GM18517 (cell line): ENCODE measurements around the gene PDE3A.
"Not testable (repeated sequence)": the region's sequence is repeated elsewhere in the genome, so short reads cannot be mapped to it uniquely, and the experiment has no call there.

Experiments
- ATAC-seq: cut with Tn5 transposase; IDR thresholded peaks from one replicate; pipeline ENCODE4 v1.9.1; 2021; ENCODE audit warnings: mild to moderate bottlenecking, moderate library complexity; ENCODE audit not compliant: unreplicated experiment

Gene PDE3A

GRCh38 chr12:20372326-20373096 is 4.2 kb downstream of the PDE3A start:
- ATAC-seq, result no peak

- ATAC-seq, result no peak
Measured at GRCh38 chr12:20374795-20375194, 6.5 kb downstream of the PDE3A start.

GRCh38 chr12:20375560-20375959 is 7.2 kb downstream of the PDE3A start:
- ATAC-seq, result no peak

GRCh38 chr12:20376984-20377383 is 8.6 kb downstream of the PDE3A start:
- ATAC-seq, result no peak

- ATAC-seq, result no peak
Measured at GRCh38 chr12:20377750-20378149, 9.4 kb downstream of the PDE3A start.

GRCh38 chr12:20382117-20382516 is 13.8 kb downstream of the PDE3A start:
- no peak for ATAC-seq

- no peak for ATAC-seq
Measured at GRCh38 chr12:20383612-20384011, 15.3 kb downstream of the PDE3A start.

GRCh38 chr12:20384836-20385235 is 16.5 kb downstream of the PDE3A start:
- ATAC-seq, result not testable (repeated sequence)

GRCh38 chr12:20390846-20391245 is 22.5 kb downstream of the PDE3A start:
- ATAC-seq, result no peak

GRCh38 chr12:20392339-20392738 is 24.0 kb downstream of the PDE3A start:
- no peak for ATAC-seq

- ATAC-seq, result no peak
Measured at GRCh38 chr12:20393707-20394106, 25.4 kb downstream of the PDE3A start.

GRCh38 chr12:20395791-20396550 is 27.6 kb downstream of the PDE3A start:
- ATAC-seq, result no peak

- no peak for ATAC-seq
Measured at GRCh38 chr12:20398686-20399085, 30.3 kb downstream of the PDE3A start.

GRCh38 chr12:20400003-20400402 is 31.7 kb downstream of the PDE3A start:
- no peak for ATAC-seq

GRCh38 chr12:20403230-20403629 is 34.9 kb downstream of the PDE3A start:
- no peak for ATAC-seq

GRCh38 chr12:20404576-20405346 is 36.4 kb downstream of the PDE3A start:
- ATAC-seq, result no peak

- no peak for ATAC-seq
Measured at GRCh38 chr12:20409607-20410377, 41.5 kb downstream of the PDE3A start.

- no peak for ATAC-seq
Measured at GRCh38 chr12:20410734-20411133, 42.4 kb downstream of the PDE3A start.

GRCh38 chr12:20411345-20411744 is 43.0 kb downstream of the PDE3A start:
- ATAC-seq, result no peak

- no peak for ATAC-seq
Measured at GRCh38 chr12:20415028-20415427, 46.7 kb downstream of the PDE3A start.

- no peak for ATAC-seq
Measured at GRCh38 chr12:20415641-20416040, 47.3 kb downstream of the PDE3A start.
